Astrocyte (in vitro differentiated cells and primary cell): Measurements from ENCODE around the gene PRKAG2. TPM values are rescaled to one million over a fixed set of nuclear protein-coding genes. Genes with fewer than 3 reads are reported as not detected.

Experiments
- DNase-seq: peaks from one replicate; pipeline ENCODE4 v3.0.0-alpha.2; 2010; ENCODE audit warnings: low read depth
- FAIRE-seq: peaks from 2 replicates; lab custom pipeline; 2011; peaks lifted over from hg19 to GRCh38; lab: Jason Lieb, UNC
- H2AFZ ChIP-seq: 2 replicates; pipeline ENCODE4 v1.6.0; 2012; ENCODE audit warnings: low read depth, low read length, inconsistent platforms
- H3K27ac ChIP-seq: 2 replicates; pipeline ENCODE4 v1.5.1; 2011; ENCODE audit warnings: low read depth, low read length, inconsistent platforms
- H3K27me3 ChIP-seq: 2 replicates; pipeline ENCODE4 v1.6.0; 2011; ENCODE audit warnings: low read length, inconsistent platforms; ENCODE audit not compliant: insufficient read depth
- H3K36me3 ChIP-seq: 2 replicates; pipeline ENCODE4 v1.5.1; 2011; ENCODE audit warnings: low read length, inconsistent platforms; ENCODE audit not compliant: insufficient read depth
- H3K4me1 ChIP-seq: 2 replicates; pipeline ENCODE4 v1.5.1; 2011; ENCODE audit warnings: low read length, inconsistent platforms; ENCODE audit not compliant: insufficient read depth
- H3K4me2 ChIP-seq: 2 replicates; pipeline ENCODE4 v1.6.0; 2012; ENCODE audit warnings: low read length, inconsistent platforms
- H3K4me3 ChIP-seq: 2 replicates; pipeline ENCODE4 v1.5.1; 2011; ENCODE audit warnings: low read depth, mild to moderate bottlenecking, low read length, inconsistent platforms; ENCODE audit not compliant: insufficient read depth
- H3K79me2 ChIP-seq: 2 replicates; pipeline ENCODE4 v1.6.0; 2012; ENCODE audit warnings: mild to moderate bottlenecking, low read length, inconsistent platforms; ENCODE audit not compliant: insufficient read depth
- H3K9ac ChIP-seq: 2 replicates; pipeline ENCODE4 v1.6.0; 2012; ENCODE audit warnings: mild to moderate bottlenecking, low read length, inconsistent platforms
- H3K9me3 ChIP-seq: 2 replicates; pipeline ENCODE4 v1.5.1; 2012; ENCODE audit warnings: low read depth, mild to moderate bottlenecking, low read length, inconsistent platforms; ENCODE audit not compliant: insufficient read depth
- H4K20me1 ChIP-seq: 2 replicates; pipeline ENCODE4 v1.6.0; 2012; ENCODE audit warnings: low read length, inconsistent platforms; ENCODE audit not compliant: insufficient read depth
- H3K27ac Mint-ChIP-seq: one replicate; pipeline ENCODE4 v1.8.0; 2021; ENCODE audit warnings: mild to moderate bottlenecking, mixed read lengths; ENCODE audit not compliant: unreplicated experiment
- H3K27me3 Mint-ChIP-seq: one replicate; pipeline ENCODE4 v1.8.0; 2021; ENCODE audit warnings: low read depth, mixed read lengths; ENCODE audit not compliant: unreplicated experiment
- H3K36me3 Mint-ChIP-seq: one replicate; pipeline ENCODE4 v1.8.0; 2021; ENCODE audit warnings: low read depth, mixed read lengths; ENCODE audit not compliant: unreplicated experiment
- H3K4me1 Mint-ChIP-seq: one replicate; pipeline ENCODE4 v1.8.0; 2021; ENCODE audit warnings: low read depth, mixed read lengths; ENCODE audit not compliant: unreplicated experiment
- H3K4me3 Mint-ChIP-seq: one replicate; pipeline ENCODE4 v1.8.0; 2021; ENCODE audit warnings: mild to moderate bottlenecking, moderate library complexity, mixed read lengths; ENCODE audit not compliant: unreplicated experiment
- H3K9me3 Mint-ChIP-seq: one replicate; pipeline ENCODE4 v1.8.0; 2021; ENCODE audit warnings: mild to moderate bottlenecking, mixed read lengths; ENCODE audit not compliant: unreplicated experiment
- CTCF ChIP-seq: IDR thresholded peaks from 2 replicates; pipeline ENCODE4 v1.5.1; 2011; ENCODE audit warnings: low read depth, mild to moderate bottlenecking, inconsistent platforms, low read length, moderate library complexity; ENCODE audit not compliant: insufficient read depth
- EZH2 ChIP-seq: IDR thresholded peaks from 2 replicates; pipeline ENCODE4 v1.6.1; 2012; ENCODE audit warnings: mild to moderate bottlenecking, low read length, inconsistent platforms; ENCODE audit not compliant: insufficient read depth
- total RNA-seq: library from RNA; stranded (reverse); gene quantifications from 2 replicates; pipeline ENCODE4 v1.2.1, GENCODE V29; 2021

Gene PRKAG2
- total RNA-seq, 1 donor from 2014 or later: 40.7 TPM

DNA sequence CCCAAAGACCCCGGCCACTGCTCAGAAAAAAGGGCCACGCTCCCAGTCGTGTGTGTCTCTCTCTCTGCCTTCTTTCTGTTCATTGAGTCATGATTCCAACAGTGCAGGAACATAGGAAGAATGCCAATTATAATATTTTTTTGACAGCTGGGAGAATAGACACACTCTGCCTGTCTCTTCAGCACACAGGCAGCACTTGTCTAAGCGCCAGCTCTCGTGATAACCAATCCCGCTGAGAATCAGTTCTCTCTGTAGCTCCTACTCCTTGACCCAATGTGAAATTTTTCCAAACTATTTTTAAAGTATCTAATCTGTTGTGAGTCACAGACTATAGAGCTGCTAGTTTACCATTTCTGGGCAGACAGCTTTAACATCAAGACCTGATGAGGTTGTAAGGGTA, 211.5 kb downstream of the PRKAG2 start:
- peaks cover 9% of the 10 kb centered on the region for H3K27me3 Mint-ChIP-seq
- FAIRE-seq (no peak), DNase-seq (peak; percentile 89)
- H3K36me3 ChIP-seq: no peaks in the 10 kb centered on the region
- H3K27ac ChIP-seq: peak overlapping the region; percentile 29
- peak overlapping the region; percentile 6 for H3K4me2 ChIP-seq
- no peaks in the 10 kb centered on the region for H3K36me3 Mint-ChIP-seq
- peaks cover 4% of the 10 kb centered on the region for H3K9me3 ChIP-seq
- H3K4me1 ChIP-seq: peaks cover 18% of the 10 kb centered on the region
- H3K9me3 Mint-ChIP-seq: peaks cover 15% of the 10 kb centered on the region
- peaks cover 21% of the 10 kb centered on the region for H3K4me1 Mint-ChIP-seq
- no peak for TF ChIP-seq EZH2
- no peak for TF ChIP-seq CTCF
- H3K9ac ChIP-seq: no peak overlapping the region
- H3K27ac Mint-ChIP-seq: no peak overlapping the region
- H3K4me3 Mint-ChIP-seq: no peak overlapping the region
- no peaks in the 10 kb centered on the region for H3K27me3 ChIP-seq
- no peak overlapping the region for H2AFZ ChIP-seq
- H3K4me3 ChIP-seq: no peak overlapping the region
- H4K20me1 ChIP-seq: no peaks in the 10 kb centered on the region
- no peaks in the 10 kb centered on the region for H3K79me2 ChIP-seq

DNA sequence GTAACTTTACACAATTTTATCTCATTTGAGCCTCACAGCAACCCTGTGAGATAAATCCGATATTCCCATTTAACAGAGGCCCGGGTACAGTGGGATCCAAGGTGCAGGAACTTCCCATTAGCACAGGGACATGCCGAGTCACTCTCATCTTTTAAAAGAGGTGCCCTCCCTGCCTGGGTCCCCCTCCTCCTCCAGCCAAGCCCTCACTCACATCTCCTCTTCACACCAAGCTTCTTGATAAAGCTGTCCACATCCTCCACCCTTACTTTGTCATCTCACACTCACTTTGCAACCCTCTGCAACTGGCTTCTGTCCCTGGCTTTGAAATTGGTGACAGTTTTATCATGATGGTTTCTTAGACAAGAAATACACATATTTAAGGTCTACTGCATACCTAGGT, 212.6 kb downstream of the PRKAG2 start:
- H3K27ac ChIP-seq: no peak overlapping the region
- no peaks in the 10 kb centered on the region for H3K36me3 ChIP-seq
- no peaks in the 10 kb centered on the region for H3K79me2 ChIP-seq
- Mint-ChIP-seq H3K4me1 (peaks cover 22% of the 10 kb centered on the region), H3K27me3 (peaks cover 8% of the 10 kb centered on the region), H3K27ac (no peak overlapping the region), H3K9me3 (peaks cover 12% of the 10 kb centered on the region), H3K36me3 (no peaks in the 10 kb centered on the region), H3K4me3 (no peak overlapping the region)
- H3K27me3 ChIP-seq: no peaks in the 10 kb centered on the region
- TF ChIP-seq CTCF (no peak), EZH2 (no peak)
- H3K4me3 ChIP-seq: no peak overlapping the region
- H3K4me1 ChIP-seq: peaks cover 20% of the 10 kb centered on the region
- no peaks in the 10 kb centered on the region for H4K20me1 ChIP-seq
- H3K9me3 ChIP-seq: peaks cover 4% of the 10 kb centered on the region
- no peak for FAIRE-seq
- no peak overlapping the region for H3K4me2 ChIP-seq
- no peak overlapping the region for H3K9ac ChIP-seq
- no peak overlapping the region for H2AFZ ChIP-seq
- no peak for DNase-seq

GRCh38 chr7:151663382-151664100, 213.4 kb downstream of the PRKAG2 start:
- Histone ChIP-seq H3K36me3 (no peaks in the 10 kb centered on the region), H3K27ac (no peak overlapping the region), H3K27me3 (no peaks in the 10 kb centered on the region), H4K20me1 (no peaks in the 10 kb centered on the region), H3K9ac (no peak overlapping the region), H3K79me2 (no peaks in the 10 kb centered on the region), H3K4me3 (no peak overlapping the region), H3K4me2 (no peak overlapping the region), H3K4me1 (peaks cover 20% of the 10 kb centered on the region), H3K9me3 (peaks cover 4% of the 10 kb centered on the region), H2AFZ (no peak overlapping the region)
- Mint-ChIP-seq H3K36me3 (no peaks in the 10 kb centered on the region), H3K27ac (no peak overlapping the region), H3K9me3 (peaks cover 9% of the 10 kb centered on the region), H3K4me1 (peaks cover 27% of the 10 kb centered on the region), H3K4me3 (no peak overlapping the region), H3K27me3 (peaks cover 2% of the 10 kb centered on the region)
- no peak for TF ChIP-seq EZH2
- no peak for TF ChIP-seq CTCF
- no peak for DNase-seq
- FAIRE-seq: no peak
